CD14-positive monocyte (primary cell): ENCODE measurements around the gene IMPACT. TPM values are rescaled to one million over a fixed set of nuclear protein-coding genes. Genes with fewer than 3 reads are reported as not detected.

ENCODE experiments used
- DNase-seq, 3 donors: peaks; one replicate each; pipeline ENCODE4 v3.0.0-alpha.2; 2011 to 2022
- H2AFZ ChIP-seq: 2 replicates; pipeline ENCODE4 v1.6.0; 2012; ENCODE audit warnings: mild to moderate bottlenecking, low read depth, low read length, inconsistent platforms; ENCODE audit not compliant: insufficient read depth, poor library complexity, severe bottlenecking
- H3K27ac ChIP-seq, 2 donors: 1 replicate in 1 of 2; 2 replicates in 1 of 2; pipeline ENCODE4 v1.5.1; 2012 to 2013; ENCODE audit warnings: low read length in 2 of 2, control low read depth in 1 of 2, inconsistent platforms in 1 of 2, low read depth in 1 of 2, mild to moderate bottlenecking in 1 of 2
- H3K27me3 ChIP-seq, 2 donors: one replicate each; pipeline versions ENCODE4 v1.6.0 to v1.6.1; 2011 to 2013; ENCODE audit warnings: low read length in 2 of 2; ENCODE audit not compliant: control insufficient read depth in 2 of 2, insufficient read depth in 2 of 2
- H3K36me3 ChIP-seq, 2 donors: replicated peaks in 1 of 2; 1 replicate in 1 of 2; 2 replicates in 1 of 2; pipeline versions ENCODE4 v1.5.1 to v1.6.1; 2012 to 2013; ENCODE audit warnings: low read length in 2 of 2, control low read depth in 1 of 2, inconsistent platforms in 1 of 2, mild to moderate bottlenecking in 1 of 2; ENCODE audit not compliant: insufficient read depth in 2 of 2, control insufficient read depth in 1 of 2
- H3K4me1 ChIP-seq, 2 donors: 1 replicate in 1 of 2; 2 replicates in 1 of 2; pipeline versions ENCODE4 v1.5.1 to v1.6.1; 2012 to 2013; ENCODE audit warnings: low read length in 2 of 2, control low read depth in 1 of 2, inconsistent platforms in 1 of 2, mild to moderate bottlenecking in 1 of 2, moderate library complexity in 1 of 2; ENCODE audit not compliant: insufficient read depth in 2 of 2, control insufficient read depth in 1 of 2
- H3K4me2 ChIP-seq: replicated peaks from 2 replicates; pipeline ENCODE3; 2012; ENCODE audit warnings: low read length, moderate library complexity, mild to moderate bottlenecking; ENCODE audit not compliant: poor library complexity, severe bottlenecking; ENCODE audit errors: extremely low read depth
- H3K4me3 ChIP-seq, 3 experiments: fragments of 200-600 bp in 1 of 3; sonication (generic) in 1 of 3; replicated peaks in 1 of 3; 1 replicate in 2 of 3; 2 replicates in 1 of 3; pipeline ENCODE4 v1.5.1; 2011 to 2013; ENCODE audit warnings: low read length in 3 of 3, mild to moderate bottlenecking in 3 of 3, control low read depth in 2 of 3, low read depth in 2 of 3, inconsistent platforms in 1 of 3, moderate library complexity in 1 of 3
- H3K79me2 ChIP-seq: 2 replicates; pipeline ENCODE4 v1.6.0; 2012; ENCODE audit warnings: mild to moderate bottlenecking, control low read depth, inconsistent platforms, low read length, moderate library complexity; ENCODE audit not compliant: insufficient read depth
- H3K9ac ChIP-seq: 2 replicates; pipeline ENCODE4 v1.6.0; 2017; ENCODE audit warnings: low read length, mild to moderate bottlenecking; ENCODE audit not compliant: insufficient read depth, poor library complexity, severe bottlenecking
- H3K9me3 ChIP-seq, 2 donors: replicated peaks in 1 of 2; 1 replicate in 1 of 2; 2 replicates in 1 of 2; pipeline versions ENCODE4 v1.5.1 to v1.6.1; 2012 to 2013; ENCODE audit warnings: low read length in 2 of 2, control low read depth in 1 of 2; ENCODE audit not compliant: control insufficient read depth in 1 of 2, insufficient read depth in 1 of 2
- H4K20me1 ChIP-seq: 2 replicates; pipeline ENCODE4 v1.6.0; 2012; ENCODE audit warnings: mild to moderate bottlenecking, low read length, control low read depth, moderate library complexity; ENCODE audit not compliant: insufficient read depth
- H3K27ac Mint-ChIP-seq, 7 donors: one replicate each; pipeline ENCODE4 v1.8.0; 2020; ENCODE audit warnings: mild to moderate bottlenecking in 7 of 7, mixed read lengths in 7 of 7, moderate library complexity in 6 of 7, inconsistent platforms in 2 of 7
- H3K27me3 Mint-ChIP-seq, 3 donors: one replicate each; pipeline ENCODE4 v1.8.0; 2021 to 2022; ENCODE audit warnings: low read depth in 3 of 3, mild to moderate bottlenecking in 3 of 3, mixed read lengths in 3 of 3, moderate library complexity in 3 of 3, inconsistent platforms in 1 of 3
- H3K36me3 Mint-ChIP-seq, 2 donors: one replicate each; pipeline ENCODE4 v1.8.0; 2020; ENCODE audit warnings: mixed read lengths in 2 of 2, inconsistent platforms in 1 of 2, mild to moderate bottlenecking in 1 of 2
- H3K4me1 Mint-ChIP-seq: one replicate; pipeline ENCODE4 v1.8.0; 2020; ENCODE audit warnings: mild to moderate bottlenecking, mixed read lengths
- H3K4me3 Mint-ChIP-seq, 2 donors: one replicate each; pipeline ENCODE4 v1.8.0; 2020; ENCODE audit warnings: mild to moderate bottlenecking in 2 of 2, mixed read lengths in 2 of 2, moderate library complexity in 1 of 2
- H3K9me3 Mint-ChIP-seq, 7 donors: one replicate each; pipeline ENCODE4 v1.8.0; 2020 to 2022; ENCODE audit warnings: mixed read lengths in 7 of 7, mild to moderate bottlenecking in 6 of 7, moderate library complexity in 6 of 7, inconsistent platforms in 2 of 7
- WGBS: methylation state at CpG from one replicate; pipeline ENCODE4 v1.1.5; 2013; ENCODE audit warnings: missing lambda C conversion rate; ENCODE audit not compliant: insufficient coverage; 5-methylcytosine and 5-hydroxymethylcytosine counted together
- intact Hi-C, 2 donors: fragments of 100-400 bp; cut with micrococcal nuclease; formaldehyde crosslinking; loops; one replicate each; pipeline versions ENCODE4 v1.15.0 to v1.15.1; 2023
- polyA plus RNA-seq, 3 donors: library from polyadenylated mRNA; depleted of rRNA in 1 of 3; unstranded in 2 of 3; stranded (reverse) in 1 of 3; fragments of 300-500 nt in 2 of 3; fragments of >200 nt in 1 of 3; fragmentation: Illumina TruSeq in 2 of 3; gene quantifications; 1 replicate in 2 of 3; 2 replicates in 1 of 3; pipeline ENCODE4 v1.2.3, GENCODE V29; 2012 to 2021
- TF ChIP-seq, protein P1 (sequence below): fragments of 200-600 bp; IDR thresholded peaks from one replicate; pipeline ENCODE4 v1.8.0; 2022; ENCODE audit warnings: antibody characterized with exemption, mild to moderate bottlenecking

Gene IMPACT
- polyA plus RNA-seq, 3 donors, result 8.9 to 19.7 (median 15.8) TPM

DNA sequence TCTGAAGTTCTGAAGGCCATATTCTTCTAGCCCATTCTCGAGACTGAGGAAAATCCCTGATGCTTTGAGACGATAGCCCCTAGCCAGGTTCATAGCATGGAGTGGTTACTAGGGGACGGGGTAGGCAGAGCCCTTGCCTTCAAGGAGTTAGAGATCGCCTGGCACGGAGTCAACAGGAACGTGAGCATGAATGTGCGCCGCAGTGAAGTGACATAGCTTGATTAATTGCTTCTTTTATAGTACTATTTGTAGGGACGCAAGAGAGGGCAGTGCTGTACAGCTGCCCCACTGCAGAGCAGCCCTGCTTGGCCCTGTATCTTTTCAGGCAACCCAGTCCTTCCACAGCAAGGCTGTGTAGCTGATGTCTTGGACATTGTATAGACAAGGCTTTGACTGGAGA is 60.2 kb downstream of the IMPACT start:
- Mint-ChIP-seq H3K27ac (no peak overlapping the region), H3K27me3 (peaks cover 0 to 6% (median 0%) of the 10 kb centered on the region in 3 donors), H3K36me3 (no peaks in the 10 kb centered on the region), H3K4me1 (peaks cover 21% of the 10 kb centered on the region), H3K4me3 (no peak overlapping the region), H3K9me3 (no peaks in the 10 kb centered on the region)
- Histone ChIP-seq H3K27me3 (no peaks in the 10 kb centered on the region), H3K4me1 (no peaks in the 10 kb centered on the region), H3K36me3 (no peaks in the 10 kb centered on the region), H3K27ac (no peak overlapping the region), H3K79me2 (no peaks in the 10 kb centered on the region), H3K9ac (no peak overlapping the region), H2AFZ (no peak overlapping the region), H3K4me2 (no peak overlapping the region), H4K20me1 (no peaks in the 10 kb centered on the region), H3K9me3 (no peaks in the 10 kb centered on the region), H3K4me3 (no peak overlapping the region)
- DNase-seq, result no peak
- TF ChIP-seq, protein P1, sequence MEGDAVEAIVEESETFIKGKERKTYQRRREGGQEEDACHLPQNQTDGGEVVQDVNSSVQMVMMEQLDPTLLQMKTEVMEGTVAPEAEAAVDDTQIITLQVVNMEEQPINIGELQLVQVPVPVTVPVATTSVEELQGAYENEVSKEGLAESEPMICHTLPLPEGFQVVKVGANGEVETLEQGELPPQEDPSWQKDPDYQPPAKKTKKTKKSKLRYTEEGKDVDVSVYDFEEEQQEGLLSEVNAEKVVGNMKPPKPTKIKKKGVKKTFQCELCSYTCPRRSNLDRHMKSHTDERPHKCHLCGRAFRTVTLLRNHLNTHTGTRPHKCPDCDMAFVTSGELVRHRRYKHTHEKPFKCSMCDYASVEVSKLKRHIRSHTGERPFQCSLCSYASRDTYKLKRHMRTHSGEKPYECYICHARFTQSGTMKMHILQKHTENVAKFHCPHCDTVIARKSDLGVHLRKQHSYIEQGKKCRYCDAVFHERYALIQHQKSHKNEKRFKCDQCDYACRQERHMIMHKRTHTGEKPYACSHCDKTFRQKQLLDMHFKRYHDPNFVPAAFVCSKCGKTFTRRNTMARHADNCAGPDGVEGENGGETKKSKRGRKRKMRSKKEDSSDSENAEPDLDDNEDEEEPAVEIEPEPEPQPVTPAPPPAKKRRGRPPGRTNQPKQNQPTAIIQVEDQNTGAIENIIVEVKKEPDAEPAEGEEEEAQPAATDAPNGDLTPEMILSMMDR, result no peak
- intact Hi-C loops, result loop anchor here (5.0 to 10.0 kb wide), 4 partner anchors 124 to 312 kb away; no protein-coding TSS in a partner anchor
- 60% methylated on average over 6 of the region's 9 CpGs for WGBS

DNA sequence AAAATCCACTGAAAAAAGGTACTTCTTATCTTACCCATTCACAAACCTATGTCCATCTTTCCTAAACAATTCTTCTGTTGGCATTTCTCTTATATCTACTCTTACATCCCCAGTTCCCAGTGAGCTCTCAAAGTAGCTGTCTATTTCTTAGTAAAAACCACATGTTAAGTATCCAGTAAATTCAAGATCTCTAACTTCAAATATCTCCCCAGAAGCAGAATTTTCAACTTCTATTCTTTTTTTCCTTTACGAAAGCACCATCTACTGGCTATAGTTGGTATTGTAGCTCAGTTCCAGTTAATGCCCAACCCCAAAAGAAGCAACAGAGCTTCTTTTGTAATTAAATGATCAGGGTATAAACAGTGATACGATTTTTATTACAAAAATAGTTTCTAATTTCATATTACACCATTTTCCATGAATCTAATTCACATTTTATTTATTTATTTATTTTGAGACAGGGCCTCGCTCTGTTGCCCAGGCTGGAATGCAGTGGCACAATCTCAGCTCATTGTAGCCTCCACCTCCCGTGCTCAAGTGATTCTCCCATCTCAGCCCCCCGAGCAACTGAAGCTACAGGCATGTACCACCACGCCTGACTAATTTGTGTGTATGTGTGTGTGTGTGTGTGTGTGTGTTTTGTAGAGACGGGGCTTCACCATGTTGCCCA is 62.5 kb downstream of the IMPACT start:
- H3K9me3 ChIP-seq, result no peaks in the 10 kb centered on the region
- peaks cover 0 to 6% (median 0%) of the 10 kb centered on the region in 3 donors for H3K27me3 Mint-ChIP-seq

More for the DNA sequence above, 62.5 kb downstream of the IMPACT start:
- Histone ChIP-seq H2AFZ (no peak overlapping the region), H3K4me3 (no peak overlapping the region), H3K9ac (no peak overlapping the region), H3K27ac (no peak overlapping the region), H3K27me3 (no peaks in the 10 kb centered on the region), H3K79me2 (no peaks in the 10 kb centered on the region), H3K4me2 (no peak overlapping the region), H4K20me1 (no peaks in the 10 kb centered on the region), H3K36me3 (no peaks in the 10 kb centered on the region), H3K4me1 (no peaks in the 10 kb centered on the region)
- no CpG with 5 or more reads among the region's 7 CpGs for WGBS
- H3K36me3 Mint-ChIP-seq, result no peaks in the 10 kb centered on the region
- TF ChIP-seq, protein P1, result peak; percentile 89
- H3K4me1 Mint-ChIP-seq, result peaks cover 21% of the 10 kb centered on the region
- H3K4me3 Mint-ChIP-seq, result no peak overlapping the region
- intact Hi-C loops, result loop anchor here (2.0 to 10.0 kb wide), 5 partner anchors 126 to 314 kb away; no protein-coding TSS in a partner anchor
- H3K9me3 Mint-ChIP-seq, result peaks cover 0 to 5% (median 0%) of the 10 kb centered on the region in 7 donors
- no peak overlapping the region for H3K27ac Mint-ChIP-seq
- peak in 2 of 3 donors; percentile 25 to 46 for DNase-seq
